Endothelial cell of umbilical vein (primary cell): ENCODE results near the gene PARP3. TPM values are rescaled to one million over a fixed set of nuclear protein-coding genes. Genes with fewer than 3 reads are reported as not detected.

ENCODE experiments used
- BruUV-seq: library from RNA; stranded (reverse); fragments of 400-500 nt; replicated peaks from 2 replicates; lab custom pipeline; 2021; lab: Mats Ljungman, UMichigan
- CTCF ChIA-PET: fragments of 300-600, 350-600 bp; sonication (Branson Sonifier 250); formaldehyde crosslinking; loops from one replicate; lab custom pipeline; 2021; ENCODE audit warnings: antibody characterized with exemption, inconsistent platforms; lab: Charles Lee
- POLR2A ChIA-PET: fragments of 300-600, 350-600 bp; sonication (Branson Sonifier 250); formaldehyde crosslinking; loops from one replicate; lab custom pipeline; 2021; ENCODE audit warnings: antibody characterized with exemption, inconsistent platforms; lab: Charles Lee
- DNase-seq: peaks from one replicate; pipeline ENCODE4 v3.0.0-alpha.2; 2011; ENCODE audit warnings: low read depth, low spot score
- FAIRE-seq: peaks from 2 replicates; lab custom pipeline; 2011; peaks lifted over from hg19 to GRCh38; lab: Jason Lieb, UNC
- H2AFZ ChIP-seq: 2 replicates; pipeline ENCODE4 v1.6.0; 2012; ENCODE audit warnings: low read depth, low read length, control low read depth, inconsistent platforms
- H3K27ac ChIP-seq: 2 replicates; pipeline ENCODE4 v1.5.1; 2011; ENCODE audit warnings: low read depth, mild to moderate bottlenecking, control low read depth, low read length, moderate library complexity; ENCODE audit not compliant: insufficient read depth
- H3K27me3 ChIP-seq, 2 experiments: 2 replicates each; pipeline versions ENCODE4 v1.6.0 to v1.6.1; 2011; ENCODE audit warnings: low read length in 2 of 2, mixed read lengths in 1 of 2; ENCODE audit not compliant: control insufficient read depth in 2 of 2, insufficient read depth in 2 of 2
- H3K36me3 ChIP-seq, 2 experiments: 2 replicates in 1 of 2; 3 replicates in 1 of 2; pipeline ENCODE4 v1.5.1; 2011; ENCODE audit warnings: low read length in 2 of 2, mild to moderate bottlenecking in 1 of 2, moderate library complexity in 1 of 2; ENCODE audit not compliant: control insufficient read depth in 2 of 2, insufficient read depth in 2 of 2; ENCODE audit errors: extremely low read depth in 1 of 2
- H3K4me1 ChIP-seq: 3 replicates; pipeline ENCODE4 v1.5.1; 2011; ENCODE audit warnings: mild to moderate bottlenecking, low read length; ENCODE audit not compliant: control insufficient read depth, insufficient read depth; ENCODE audit errors: extremely low read depth
- H3K4me2 ChIP-seq: 2 replicates; pipeline ENCODE4 v1.6.1; 2011; ENCODE audit warnings: low read length, control low read depth, mixed read lengths; ENCODE audit not compliant: insufficient read depth
- H3K4me3 ChIP-seq, 3 experiments: fragments of 200-600 bp in 1 of 3; sonication (generic), shearing (Covaris generic) in 1 of 3; replicated peaks in 1 of 3; 2 replicates each; pipeline ENCODE4 v1.5.1; 2011 to 2016; ENCODE audit warnings: control low read depth in 3 of 3, low read length in 3 of 3, mild to moderate bottlenecking in 2 of 3, inconsistent platforms in 1 of 3, low read depth in 1 of 3, moderate library complexity in 1 of 3; ENCODE audit not compliant: insufficient read depth in 1 of 3
- H3K79me2 ChIP-seq: 2 replicates; pipeline ENCODE4 v1.6.0; 2012; ENCODE audit warnings: low read length, inconsistent platforms; ENCODE audit not compliant: control insufficient read depth, insufficient read depth
- H3K9ac ChIP-seq: replicated peaks from 2 replicates; pipeline ENCODE3; 2011; ENCODE audit warnings: low read length, control low read depth; ENCODE audit not compliant: insufficient read depth; ENCODE audit errors: extremely low read depth
- H3K9me1 ChIP-seq: replicated peaks from 3 replicates; pipeline ENCODE4 v1.6.0; 2011; ENCODE audit warnings: mild to moderate bottlenecking, low read length; ENCODE audit not compliant: control insufficient read depth, insufficient read depth; ENCODE audit errors: extremely low read depth
- H3K9me3 ChIP-seq: replicated peaks from 2 replicates; pipeline ENCODE4 v1.5.1; 2012; ENCODE audit warnings: low read length, inconsistent platforms; ENCODE audit not compliant: control insufficient read depth, insufficient read depth
- H4K20me1 ChIP-seq: replicated peaks from 2 replicates; pipeline ENCODE3; 2011; ENCODE audit warnings: mild to moderate bottlenecking, low read length; ENCODE audit not compliant: control insufficient read depth, insufficient read depth; ENCODE audit errors: extremely low read depth
- CTCF ChIP-seq, 2 donors: IDR thresholded peaks; 1 replicate in 1 of 2; 2 replicates in 1 of 2; pipeline ENCODE4 v1.5.1; 2011; ENCODE audit warnings: low read length in 2 of 2, mild to moderate bottlenecking in 2 of 2, moderate library complexity in 2 of 2, control low read depth in 1 of 2, inconsistent platforms in 1 of 2, low read depth in 1 of 2; ENCODE audit not compliant: insufficient read depth in 1 of 2; ENCODE audit errors: extremely low read depth in 1 of 2
- EZH2 ChIP-seq: IDR thresholded peaks from 2 replicates; pipeline ENCODE4 v1.6.1; 2012; ENCODE audit warnings: borderline replicate concordance, low read depth, mild to moderate bottlenecking, moderate library complexity, low read length, inconsistent platforms; ENCODE audit not compliant: severe bottlenecking
- FOS ChIP-seq: IDR thresholded peaks from 2 replicates; pipeline ENCODE4 v1.6.1; 2011; ENCODE audit warnings: mild to moderate bottlenecking, low read length, moderate library complexity, borderline replicate concordance; ENCODE audit not compliant: insufficient read depth
- GATA2 ChIP-seq: IDR thresholded peaks from 2 replicates; pipeline ENCODE4 v1.7.0; 2011; ENCODE audit warnings: low read depth, mild to moderate bottlenecking, moderate library complexity, mixed read lengths, low read length; ENCODE audit not compliant: insufficient read length, insufficient read depth
- JUN ChIP-seq: IDR thresholded peaks from 2 replicates; pipeline ENCODE4 v1.6.1; 2011; ENCODE audit warnings: borderline replicate concordance, low read depth; ENCODE audit not compliant: insufficient read length, insufficient read depth
- MAX ChIP-seq: IDR thresholded peaks from 2 replicates; pipeline ENCODE4 v1.6.1; 2011; ENCODE audit not compliant: insufficient read depth, insufficient read length
- MYC ChIP-seq: IDR thresholded peaks from one replicate; pipeline ENCODE4 v1.6.1; 2011; ENCODE audit warnings: mild to moderate bottlenecking, low read depth, low read length
- POLR2A ChIP-seq: IDR thresholded peaks from 2 replicates; pipeline ENCODE4 v1.6.1; 2012; ENCODE audit warnings: low read depth, mild to moderate bottlenecking, control low read depth, low read length
- POLR2AphosphoS5 ChIP-seq: IDR thresholded peaks from 2 replicates; pipeline ENCODE4 v1.6.1; 2012; ENCODE audit warnings: low read depth, mild to moderate bottlenecking, control low read depth, low read length, moderate library complexity; ENCODE audit not compliant: insufficient read depth
- dilution Hi-C: fragments of 300-500 bp; cut with MboI; formaldehyde crosslinking; loops from one replicate; pipeline ENCODE4 v1.15.0; 2019; ENCODE audit warnings: low sequenced_read_pairs; ENCODE audit not compliant: extremely low pct_ligation_motif_present
- intact Hi-C: fragments of 100-400 bp; cut with micrococcal nuclease; formaldehyde crosslinking; loops from one replicate; pipeline ENCODE4 v1.10.0; 2022
- polyA plus RNA-seq, 4 experiments: library from polyadenylated mRNA; depleted of rRNA in 3 of 4; stranded (reverse) in 3 of 4; unstranded in 1 of 4; fragments of >200 nt; gene quantifications; 2 replicates each; pipeline versions ENCODE4 v1.2.1 to v1.2.3, GENCODE V29; 2011 to 2012; ENCODE audit warnings: missing spikeins in 1 of 4
- total RNA-seq: library from RNA; stranded (reverse); gene quantifications from 2 replicates; pipeline ENCODE4 v1.2.3, GENCODE V29; 2021

Gene PARP3
- total and polyA plus RNA-seq, 2 donors (not counting 3 experiments of a cell fraction or from before 2014, with no cell fraction given) = 10.0 to 13.8 TPM

GRCh38 chr3:51935886-51936755 is 6.0 kb upstream of the PARP3 start:
- Histone ChIP-seq H4K20me1 (no peaks in the 10 kb centered on the region), H3K36me3 (peaks cover 0 to 41% of the 10 kb centered on the region in 2 experiments), H3K27ac (no peak overlapping the region), H3K4me3 (no peak overlapping the region), H3K4me2 (no peak overlapping the region), H3K27me3 (no peaks in the 10 kb centered on the region), H3K9me1 (no peaks in the 10 kb centered on the region), H2AFZ (no peak overlapping the region), H3K9ac (no peak overlapping the region), H3K79me2 (peaks cover 13% of the 10 kb centered on the region), H3K9me3 (no peaks in the 10 kb centered on the region), H3K4me1 (peaks cover 8% of the 10 kb centered on the region)
- dilution Hi-C loops (no loop called here), intact Hi-C loops (no loop called here)
- POLR2A ChIA-PET = no interaction called here
- TF ChIP-seq GATA2 = no peak
- TF ChIP-seq FOS = no peak
- TF ChIP-seq POLR2A = no peak
- no peak for TF ChIP-seq MYC
- TF ChIP-seq POLR2AphosphoS5 = no peak
- no peak for TF ChIP-seq CTCF (IDR thresholded peaks at IDR 0.05; ENCODE audit: extremely low read depth in 1 of 2, insufficient read depth in 1 of 2, low read depth in 1 of 2, low read length in 2 of 2)
- no peak for TF ChIP-seq EZH2
- no peak for TF ChIP-seq JUN
- no peak for TF ChIP-seq MAX
- CTCF ChIA-PET = no interaction called here
- BruUV-seq = no TSS peak
- FAIRE-seq = no peak
- DNase-seq = no peak
